HEK293 (cell line): ENCODE measurements around the gene TSGA10IP.
A peak's percentile ranks its signal among the peaks of the same experiment; 100 is the strongest.

ENCODE experiments used
- GLI2 ChIP-seq: fragments of 450-650 bp; formaldehyde crosslinking; IDR thresholded peaks from 2 replicates; pipeline ENCODE4; 2017; ENCODE audit warnings: missing biosample characterization, missing genetic modification characterization, low read depth, borderline replicate concordance
- SALL2 ChIP-seq: fragments of 450-650 bp; formaldehyde crosslinking; IDR thresholded peaks from 2 replicates; pipeline ENCODE4 v1.5.0; 2017; ENCODE audit warnings: missing biosample characterization, mild to moderate bottlenecking, missing genetic modification characterization, borderline replicate concordance
- TRIM28 ChIP-seq: IDR thresholded peaks from 2 replicates; pipeline ENCODE4 v1.6.1; 2011; ENCODE audit warnings: low read length, control low read depth, borderline replicate concordance
- WT1 ChIP-seq: fragments of 450-650 bp; formaldehyde crosslinking; IDR thresholded peaks from 2 replicates; pipeline ENCODE4 v1.5.1; 2016; ENCODE audit warnings: missing biosample characterization, missing genetic modification characterization
- ZNF146 ChIP-seq: fragments of 450-650 bp; formaldehyde crosslinking; IDR thresholded peaks from 2 replicates; pipeline ENCODE4 v1.5.1; 2016; ENCODE audit warnings: missing biosample characterization, missing genetic modification characterization
- ZNF184 ChIP-seq: fragments of 450-650 bp; IDR thresholded peaks from 2 replicates; pipeline ENCODE4 v1.5.1; 2018; ENCODE audit warnings: missing biosample characterization, mild to moderate bottlenecking, missing genetic modification characterization
- ZNF311 ChIP-seq: fragments of 450-650 bp; formaldehyde crosslinking; IDR thresholded peaks from 2 replicates; pipeline ENCODE4 v1.5.1; 2017; ENCODE audit warnings: missing biosample characterization, missing genetic modification characterization, borderline replicate concordance
- ZNF324 ChIP-seq: fragments of 450-650 bp; formaldehyde crosslinking; IDR thresholded peaks from 2 replicates; pipeline ENCODE4 v1.5.1; 2016; ENCODE audit warnings: missing biosample characterization, missing genetic modification characterization
- ZNF335 ChIP-seq: fragments of 450-650 bp; formaldehyde crosslinking; conservative IDR thresholded peaks from 2 replicates; pipeline ENCODE4 v1.5.1; 2016; ENCODE audit warnings: missing biosample characterization, missing genetic modification characterization
- ZNF341 ChIP-seq: fragments of 450-650 bp; formaldehyde crosslinking; IDR thresholded peaks from 2 replicates; pipeline ENCODE4; 2016; ENCODE audit warnings: low read depth, missing biosample characterization, missing genetic modification characterization
- ZNF366 ChIP-seq: fragments of 450-650 bp; formaldehyde crosslinking; conservative IDR thresholded peaks from 2 replicates; pipeline ENCODE4 v1.5.1; 2016; ENCODE audit warnings: missing biosample characterization, missing genetic modification characterization
- ZNF394 ChIP-seq: fragments of 450-650 bp; formaldehyde crosslinking; IDR thresholded peaks from 2 replicates; pipeline ENCODE4 v1.5.1; 2016; ENCODE audit warnings: missing biosample characterization, missing genetic modification characterization, mild to moderate bottlenecking, moderate library complexity, borderline replicate concordance
- ZNF426 ChIP-seq: fragments of 450-650 bp; formaldehyde crosslinking; IDR thresholded peaks from 2 replicates; pipeline ENCODE4 v1.5.1; 2017; ENCODE audit warnings: missing biosample characterization, missing genetic modification characterization, mild to moderate bottlenecking, inconsistent platforms, moderate library complexity
- ZNF433 ChIP-seq: fragments of 450-650 bp; formaldehyde crosslinking; IDR thresholded peaks from 2 replicates; pipeline ENCODE4 v1.5.1; 2016; ENCODE audit warnings: missing biosample characterization, missing genetic modification characterization, low read depth
- ZNF501 ChIP-seq: fragments of 450-650 bp; formaldehyde crosslinking; IDR thresholded peaks from 2 replicates; pipeline ENCODE4 v1.5.1; 2016; ENCODE audit warnings: missing biosample characterization, missing genetic modification characterization
- ZNF529 ChIP-seq: fragments of 450-650 bp; formaldehyde crosslinking; IDR thresholded peaks from 2 replicates; pipeline ENCODE4 v1.5.1; 2017; ENCODE audit warnings: missing genetic modification characterization, missing biosample characterization; ENCODE audit not compliant: insufficient replicate concordance
- ZNF585B ChIP-seq: fragments of 450-650 bp; formaldehyde crosslinking; IDR thresholded peaks from 2 replicates; pipeline ENCODE4 v1.5.1; 2016; ENCODE audit warnings: missing biosample characterization, missing genetic modification characterization
- ZNF629 ChIP-seq: fragments of 450-650 bp; formaldehyde crosslinking; IDR thresholded peaks from 2 replicates; pipeline ENCODE4 v1.5.1; 2017; ENCODE audit warnings: missing biosample characterization, missing genetic modification characterization
- ZNF660 ChIP-seq: fragments of 450-650 bp; IDR thresholded peaks from 2 replicates; pipeline ENCODE4 v1.5.1; 2018; ENCODE audit warnings: missing biosample characterization, mild to moderate bottlenecking, missing genetic modification characterization
- TF ChIP-seq, protein P1 (sequence below): fragments of 450-650 bp; IDR thresholded peaks from 2 replicates; pipeline ENCODE4 v1.5.1; 2018; ENCODE audit warnings: missing biosample characterization, mild to moderate bottlenecking, missing genetic modification characterization
- TF ChIP-seq, protein P2 (sequence below): fragments of 450-650 bp; formaldehyde crosslinking; optimal IDR thresholded peaks from 2 replicates; pipeline ENCODE3; 2016; ENCODE audit warnings: missing biosample characterization, mild to moderate bottlenecking, missing genetic modification characterization
- TF ChIP-seq, protein P3 (sequence below): fragments of 450-650 bp; formaldehyde crosslinking; IDR thresholded peaks from 2 replicates; pipeline ENCODE4 v1.5.1; 2016; ENCODE audit warnings: missing biosample characterization, missing genetic modification characterization
- TF ChIP-seq, protein P4 (sequence below): fragments of 450-650 bp; formaldehyde crosslinking; IDR thresholded peaks from 2 replicates; pipeline ENCODE4 v1.5.1; 2016; ENCODE audit warnings: missing biosample characterization, missing genetic modification characterization
- TF ChIP-seq, protein P5 (sequence below): fragments of 450-650 bp; formaldehyde crosslinking; conservative IDR thresholded peaks from 2 replicates; pipeline ENCODE4 v1.5.1; 2016; ENCODE audit warnings: low read depth, missing biosample characterization, missing genetic modification characterization
- TF ChIP-seq, protein P6 (sequence below): fragments of 450-650 bp; formaldehyde crosslinking; IDR thresholded peaks from 2 replicates; pipeline ENCODE4 v1.5.1; 2016; ENCODE audit warnings: missing biosample characterization, missing genetic modification characterization

Gene TSGA10IP

DNA sequence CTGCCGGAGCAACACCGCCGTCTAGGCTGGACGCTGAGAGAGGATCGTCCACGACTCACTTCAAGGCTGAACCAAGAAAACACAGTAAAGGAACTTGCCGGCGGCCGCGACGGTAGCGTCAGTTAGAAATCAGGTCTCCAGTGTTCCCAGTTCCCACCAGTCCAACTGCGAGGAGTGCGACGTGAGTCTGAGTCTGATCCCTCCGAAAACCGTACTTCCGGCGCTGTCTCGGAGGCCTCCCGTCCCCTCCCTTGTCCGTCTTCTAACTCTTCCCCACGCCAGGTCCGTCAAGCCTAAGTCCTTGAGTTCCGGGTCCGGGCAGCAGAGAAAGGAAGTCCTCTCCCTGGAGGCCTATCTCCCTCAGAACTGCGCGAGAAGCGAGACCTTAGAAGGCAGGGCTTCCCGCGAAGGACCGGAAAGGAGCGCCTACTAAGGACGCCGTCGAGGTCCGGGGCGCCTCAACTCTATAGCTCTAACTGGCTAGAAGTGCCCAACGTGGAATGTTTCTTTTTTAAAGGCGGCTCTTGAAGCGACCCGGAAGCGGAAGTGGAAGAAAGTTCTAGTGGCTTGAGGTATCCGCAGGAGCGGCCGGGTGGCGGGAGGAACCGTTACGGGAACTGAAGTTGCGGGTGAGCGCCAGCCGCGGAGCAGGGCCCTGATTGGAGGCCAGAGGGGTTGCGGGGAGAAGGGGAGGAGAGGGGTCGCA, 56.8 kb downstream of the TSGA10IP start, which contains the start of the genes BANF1 and EIF1AD (continued):
- TF ChIP-seq, protein P1, sequence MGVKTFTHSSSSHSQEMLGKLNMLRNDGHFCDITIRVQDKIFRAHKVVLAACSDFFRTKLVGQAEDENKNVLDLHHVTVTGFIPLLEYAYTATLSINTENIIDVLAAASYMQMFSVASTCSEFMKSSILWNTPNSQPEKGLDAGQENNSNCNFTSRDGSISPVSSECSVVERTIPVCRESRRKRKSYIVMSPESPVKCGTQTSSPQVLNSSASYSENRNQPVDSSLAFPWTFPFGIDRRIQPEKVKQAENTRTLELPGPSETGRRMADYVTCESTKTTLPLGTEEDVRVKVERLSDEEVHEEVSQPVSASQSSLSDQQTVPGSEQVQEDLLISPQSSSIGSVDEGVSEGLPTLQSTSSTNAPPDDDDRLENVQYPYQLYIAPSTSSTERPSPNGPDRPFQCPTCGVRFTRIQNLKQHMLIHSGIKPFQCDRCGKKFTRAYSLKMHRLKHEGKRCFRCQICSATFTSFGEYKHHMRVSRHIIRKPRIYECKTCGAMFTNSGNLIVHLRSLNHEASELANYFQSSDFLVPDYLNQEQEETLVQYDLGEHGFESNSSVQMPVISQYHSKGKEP (tag by site-specific recombination), result peak; percentile 48; the same call in 1 of the 2 replicates
- TF ChIP-seq ZNF426 (tag by site-specific recombination), result no peak
- peak; percentile 80 for TF ChIP-seq WT1 (tag by site-specific recombination)
- no peak for TF ChIP-seq ZNF433 (tag by site-specific recombination)
- peak; percentile 92 for TF ChIP-seq ZNF335 (tag by site-specific recombination)
- no peak for TF ChIP-seq ZNF311
- TF ChIP-seq, protein P2, sequence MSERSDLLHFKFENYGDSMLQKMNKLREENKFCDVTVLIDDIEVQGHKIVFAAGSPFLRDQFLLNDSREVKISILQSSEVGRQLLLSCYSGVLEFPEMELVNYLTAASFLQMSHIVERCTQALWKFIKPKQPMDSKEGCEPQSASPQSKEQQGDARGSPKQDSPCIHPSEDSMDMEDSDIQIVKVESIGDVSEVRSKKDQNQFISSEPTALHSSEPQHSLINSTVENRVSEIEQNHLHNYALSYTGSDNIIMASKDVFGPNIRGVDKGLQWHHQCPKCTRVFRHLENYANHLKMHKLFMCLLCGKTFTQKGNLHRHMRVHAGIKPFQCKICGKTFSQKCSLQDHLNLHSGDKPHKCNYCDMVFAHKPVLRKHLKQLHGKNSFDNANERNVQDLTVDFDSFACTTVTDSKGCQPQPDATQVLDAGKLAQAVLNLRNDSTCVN (tag by site-specific recombination), result peak; percentile 68
- TF ChIP-seq, protein P3, sequence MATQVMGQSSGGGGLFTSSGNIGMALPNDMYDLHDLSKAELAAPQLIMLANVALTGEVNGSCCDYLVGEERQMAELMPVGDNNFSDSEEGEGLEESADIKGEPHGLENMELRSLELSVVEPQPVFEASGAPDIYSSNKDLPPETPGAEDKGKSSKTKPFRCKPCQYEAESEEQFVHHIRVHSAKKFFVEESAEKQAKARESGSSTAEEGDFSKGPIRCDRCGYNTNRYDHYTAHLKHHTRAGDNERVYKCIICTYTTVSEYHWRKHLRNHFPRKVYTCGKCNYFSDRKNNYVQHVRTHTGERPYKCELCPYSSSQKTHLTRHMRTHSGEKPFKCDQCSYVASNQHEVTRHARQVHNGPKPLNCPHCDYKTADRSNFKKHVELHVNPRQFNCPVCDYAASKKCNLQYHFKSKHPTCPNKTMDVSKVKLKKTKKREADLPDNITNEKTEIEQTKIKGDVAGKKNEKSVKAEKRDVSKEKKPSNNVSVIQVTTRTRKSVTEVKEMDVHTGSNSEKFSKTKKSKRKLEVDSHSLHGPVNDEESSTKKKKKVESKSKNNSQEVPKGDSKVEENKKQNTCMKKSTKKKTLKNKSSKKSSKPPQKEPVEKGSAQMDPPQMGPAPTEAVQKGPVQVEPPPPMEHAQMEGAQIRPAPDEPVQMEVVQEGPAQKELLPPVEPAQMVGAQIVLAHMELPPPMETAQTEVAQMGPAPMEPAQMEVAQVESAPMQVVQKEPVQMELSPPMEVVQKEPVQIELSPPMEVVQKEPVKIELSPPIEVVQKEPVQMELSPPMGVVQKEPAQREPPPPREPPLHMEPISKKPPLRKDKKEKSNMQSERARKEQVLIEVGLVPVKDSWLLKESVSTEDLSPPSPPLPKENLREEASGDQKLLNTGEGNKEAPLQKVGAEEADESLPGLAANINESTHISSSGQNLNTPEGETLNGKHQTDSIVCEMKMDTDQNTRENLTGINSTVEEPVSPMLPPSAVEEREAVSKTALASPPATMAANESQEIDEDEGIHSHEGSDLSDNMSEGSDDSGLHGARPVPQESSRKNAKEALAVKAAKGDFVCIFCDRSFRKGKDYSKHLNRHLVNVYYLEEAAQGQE (tag by site-specific recombination), result peak; percentile 62
- peak; percentile 38; the same call in 1 of the 2 replicates for TF ChIP-seq ZNF366
- TF ChIP-seq, protein P4, sequence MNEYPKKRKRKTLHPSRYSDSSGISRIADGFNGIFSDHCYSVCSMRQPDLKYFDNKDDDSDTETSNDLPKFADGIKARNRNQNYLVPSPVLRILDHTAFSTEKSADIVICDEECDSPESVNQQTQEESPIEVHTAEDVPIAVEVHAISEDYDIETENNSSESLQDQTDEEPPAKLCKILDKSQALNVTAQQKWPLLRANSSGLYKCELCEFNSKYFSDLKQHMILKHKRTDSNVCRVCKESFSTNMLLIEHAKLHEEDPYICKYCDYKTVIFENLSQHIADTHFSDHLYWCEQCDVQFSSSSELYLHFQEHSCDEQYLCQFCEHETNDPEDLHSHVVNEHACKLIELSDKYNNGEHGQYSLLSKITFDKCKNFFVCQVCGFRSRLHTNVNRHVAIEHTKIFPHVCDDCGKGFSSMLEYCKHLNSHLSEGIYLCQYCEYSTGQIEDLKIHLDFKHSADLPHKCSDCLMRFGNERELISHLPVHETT, result peak; percentile 100
- peak; percentile 67 for TF ChIP-seq ZNF341 (tag by site-specific recombination)
- TF ChIP-seq ZNF394 (tag by site-specific recombination), result peak; percentile 87
- TF ChIP-seq ZNF585B (tag by site-specific recombination), result peak; percentile 31
- peak; percentile 67 for TF ChIP-seq ZNF146 (tag by site-specific recombination)
- peak; percentile 97 for TF ChIP-seq ZNF324 (tag by site-specific recombination)
- TF ChIP-seq TRIM28, result peak; percentile 83
- peak; percentile 76; the same call in 1 of the 2 replicates for TF ChIP-seq ZNF184 (tag by site-specific recombination)
- TF ChIP-seq, protein P5, sequence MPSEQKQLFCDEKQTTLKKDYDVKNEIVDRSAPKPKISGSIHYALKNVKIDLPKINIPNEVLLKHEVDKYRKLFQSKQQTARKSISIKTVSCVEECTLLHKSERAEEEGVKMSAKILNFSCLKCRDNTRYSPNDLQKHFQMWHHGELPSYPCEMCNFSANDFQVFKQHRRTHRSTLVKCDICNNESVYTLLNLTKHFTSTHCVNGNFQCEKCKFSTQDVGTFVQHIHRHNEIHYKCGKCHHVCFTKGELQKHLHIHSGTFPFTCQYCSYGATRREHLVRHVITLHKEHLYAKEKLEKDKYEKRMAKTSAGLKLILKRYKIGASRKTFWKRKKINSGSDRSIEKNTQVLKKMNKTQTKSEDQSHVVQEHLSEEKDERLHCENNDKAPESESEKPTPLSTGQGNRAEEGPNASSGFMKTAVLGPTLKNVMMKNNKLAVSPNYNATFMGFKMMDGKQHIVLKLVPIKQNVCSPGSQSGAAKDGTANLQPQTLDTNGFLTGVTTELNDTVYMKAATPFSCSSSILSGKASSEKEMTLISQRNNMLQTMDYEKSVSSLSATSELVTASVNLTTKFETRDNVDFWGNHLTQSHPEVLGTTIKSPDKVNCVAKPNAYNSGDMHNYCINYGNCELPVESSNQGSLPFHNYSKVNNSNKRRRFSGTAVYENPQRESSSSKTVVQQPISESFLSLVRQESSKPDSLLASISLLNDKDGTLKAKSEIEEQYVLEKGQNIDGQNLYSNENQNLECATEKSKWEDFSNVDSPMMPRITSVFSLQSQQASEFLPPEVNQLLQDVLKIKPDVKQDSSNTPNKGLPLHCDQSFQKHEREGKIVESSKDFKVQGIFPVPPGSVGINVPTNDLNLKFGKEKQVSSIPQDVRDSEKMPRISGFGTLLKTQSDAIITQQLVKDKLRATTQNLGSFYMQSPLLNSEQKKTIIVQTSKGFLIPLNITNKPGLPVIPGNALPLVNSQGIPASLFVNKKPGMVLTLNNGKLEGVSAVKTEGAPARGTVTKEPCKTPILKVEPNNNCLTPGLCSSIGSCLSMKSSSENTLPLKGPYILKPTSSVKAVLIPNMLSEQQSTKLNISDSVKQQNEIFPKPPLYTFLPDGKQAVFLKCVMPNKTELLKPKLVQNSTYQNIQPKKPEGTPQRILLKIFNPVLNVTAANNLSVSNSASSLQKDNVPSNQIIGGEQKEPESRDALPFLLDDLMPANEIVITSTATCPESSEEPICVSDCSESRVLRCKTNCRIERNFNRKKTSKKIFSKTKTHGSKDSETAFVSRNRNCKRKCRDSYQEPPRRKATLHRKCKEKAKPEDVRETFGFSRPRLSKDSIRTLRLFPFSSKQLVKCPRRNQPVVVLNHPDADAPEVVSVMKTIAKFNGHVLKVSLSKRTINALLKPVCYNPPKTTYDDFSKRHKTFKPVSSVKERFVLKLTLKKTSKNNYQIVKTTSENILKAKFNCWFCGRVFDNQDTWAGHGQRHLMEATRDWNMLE (tag by site-specific recombination), result peak; percentile 99
- TF ChIP-seq ZNF660 (tag by site-specific recombination), result peak; percentile 97
- TF ChIP-seq, protein P6, sequence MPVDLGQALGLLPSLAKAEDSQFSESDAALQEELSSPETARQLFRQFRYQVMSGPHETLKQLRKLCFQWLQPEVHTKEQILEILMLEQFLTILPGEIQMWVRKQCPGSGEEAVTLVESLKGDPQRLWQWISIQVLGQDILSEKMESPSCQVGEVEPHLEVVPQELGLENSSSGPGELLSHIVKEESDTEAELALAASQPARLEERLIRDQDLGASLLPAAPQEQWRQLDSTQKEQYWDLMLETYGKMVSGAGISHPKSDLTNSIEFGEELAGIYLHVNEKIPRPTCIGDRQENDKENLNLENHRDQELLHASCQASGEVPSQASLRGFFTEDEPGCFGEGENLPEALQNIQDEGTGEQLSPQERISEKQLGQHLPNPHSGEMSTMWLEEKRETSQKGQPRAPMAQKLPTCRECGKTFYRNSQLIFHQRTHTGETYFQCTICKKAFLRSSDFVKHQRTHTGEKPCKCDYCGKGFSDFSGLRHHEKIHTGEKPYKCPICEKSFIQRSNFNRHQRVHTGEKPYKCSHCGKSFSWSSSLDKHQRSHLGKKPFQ (tag by site-specific recombination), result peak; percentile 99
- no peak for TF ChIP-seq GLI2
- no peak for TF ChIP-seq SALL2 (tag by site-specific recombination)
- peak; percentile 90 for TF ChIP-seq ZNF629 (tag by site-specific recombination)
- TF ChIP-seq ZNF501 (tag by site-specific recombination), result peak; percentile 99
- no peak for TF ChIP-seq ZNF529 (tag by site-specific recombination)
